SK-N-MC (cell line): Measurements from ENCODE around the gene SLC16A2.
A peak's percentile ranks its signal among the peaks of the same experiment; 100 is the strongest.

ENCODE experiments used
- DNase-seq: peaks from one replicate; pipeline ENCODE4 v3.0.0-alpha.2; 2011; ENCODE audit warnings: low read depth, low spot score
- H3K27ac ChIP-seq: fragments of 200-600 bp; sonication (generic); 2 replicates; pipeline ENCODE4 v1.5.1; 2016; ENCODE audit warnings: mixed run types
- H3K36me3 ChIP-seq: fragments of 200-600 bp; sonication (generic); 2 replicates; pipeline ENCODE4 v1.6.1; 2017; ENCODE audit warnings: antibody characterized with exemption, low read length, mixed read lengths; ENCODE audit not compliant: insufficient read depth
- H3K4me3 ChIP-seq: fragments of 200-600 bp; sonication (generic); 2 replicates; pipeline ENCODE4 v1.5.1; 2016
- H3K9ac ChIP-seq: fragments of 200-600 bp; sonication (generic); 2 replicates; pipeline ENCODE4 v1.8.0; 2017; ENCODE audit warnings: mixed run types, mixed read lengths; ENCODE audit not compliant: insufficient read length
- H3K9me3 ChIP-seq: fragments of 200-600 bp; sonication (generic); 2 replicates; pipeline ENCODE4 v1.6.1; 2017; ENCODE audit warnings: low read depth, mild to moderate bottlenecking, antibody characterized with exemption, low read length, moderate library complexity, mixed read lengths
- EZH2 ChIP-seq: fragments of 200-600 bp; sonication (generic); IDR thresholded peaks from one replicate; pipeline ENCODE4 v1.6.1; 2017; ENCODE audit warnings: antibody characterized with exemption
- FOXP2 ChIP-seq: optimal IDR thresholded peaks from 2 replicates; pipeline ENCODE3; 2011; ENCODE audit warnings: mild to moderate bottlenecking, moderate library complexity; ENCODE audit not compliant: insufficient read depth; ENCODE audit errors: extremely low read length, control extremely low read depth
- POLR2AphosphoS5 ChIP-seq: IDR thresholded peaks from 2 replicates; pipeline ENCODE4 v1.6.1; 2012; ENCODE audit warnings: mild to moderate bottlenecking, low read depth, low read length, borderline replicate concordance

Gene SLC16A2

DNA sequence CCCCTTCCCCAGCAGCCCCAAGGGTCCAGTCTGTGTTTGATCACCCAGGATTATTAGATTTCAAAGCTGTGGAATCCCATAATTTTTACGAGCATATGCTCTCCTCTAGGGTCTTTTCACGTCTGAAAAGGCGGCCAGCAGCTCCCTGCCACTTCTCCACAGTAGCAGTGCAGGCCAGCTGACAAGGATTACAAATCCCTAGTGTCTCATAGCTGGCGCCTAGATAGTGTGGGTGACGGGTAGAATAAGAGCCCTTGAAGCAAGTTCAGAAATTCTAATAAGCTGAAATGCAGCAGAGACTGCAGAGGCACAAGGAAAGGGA is 113.8 kb downstream of the SLC16A2 start:
- H3K36me3 ChIP-seq: no peaks in the 10 kb centered on the region
- H3K4me3 ChIP-seq: peak overlapping the region; percentile 68
- H3K9me3 ChIP-seq: no peaks in the 10 kb centered on the region
- TF ChIP-seq POLR2AphosphoS5 (no peak), FOXP2 (no peak), EZH2 (no peak)
- DNase-seq: no peak
- peak overlapping the region; percentile 75 for H3K27ac ChIP-seq
- no peak overlapping the region for H3K9ac ChIP-seq

DNA sequence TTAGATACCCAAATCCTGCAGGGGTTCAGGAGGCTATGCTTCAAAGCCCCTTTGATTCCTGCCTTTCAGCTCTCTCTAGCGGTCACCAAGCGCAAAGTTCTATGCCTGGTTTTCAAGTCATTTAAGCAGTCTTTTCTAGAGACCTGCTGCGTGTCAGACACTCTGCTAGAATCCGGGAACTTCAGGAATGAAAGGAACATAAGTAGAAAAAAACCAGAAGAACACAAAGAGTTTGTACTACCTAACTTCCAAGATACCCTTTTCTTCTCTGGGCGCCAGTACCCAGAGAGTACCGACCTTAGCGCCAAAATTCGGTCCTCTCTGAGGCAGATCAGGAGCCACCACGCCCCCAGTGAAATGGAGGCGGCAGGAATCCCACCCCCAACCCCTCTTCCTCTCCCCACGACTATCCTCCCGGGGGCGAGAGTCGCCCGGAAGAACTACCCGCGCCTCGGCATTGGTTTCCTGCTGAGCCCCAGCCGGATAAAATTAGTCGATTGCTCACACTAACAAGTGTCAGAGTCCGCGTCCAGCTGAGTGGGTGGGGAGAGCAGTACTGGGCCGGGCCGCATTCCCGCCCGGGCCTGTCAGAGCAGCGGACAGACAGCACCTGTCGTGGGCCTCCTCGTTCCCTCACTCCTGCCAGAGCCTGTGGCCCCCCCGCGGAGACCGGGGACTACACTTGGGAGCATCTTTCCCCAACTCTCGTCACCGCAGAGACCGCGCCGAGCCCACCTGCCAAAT is 114.3 kb downstream of the SLC16A2 start:
- Histone ChIP-seq H3K9ac (no peak overlapping the region), H3K4me3 (peak overlapping the region; percentile 68), H3K27ac (peak overlapping the region; percentile 75), H3K9me3 (no peaks in the 10 kb centered on the region), H3K36me3 (no peaks in the 10 kb centered on the region)
- TF ChIP-seq FOXP2 (no peak), EZH2 (no peak), POLR2AphosphoS5 (no peak)
- no peak for DNase-seq

DNA sequence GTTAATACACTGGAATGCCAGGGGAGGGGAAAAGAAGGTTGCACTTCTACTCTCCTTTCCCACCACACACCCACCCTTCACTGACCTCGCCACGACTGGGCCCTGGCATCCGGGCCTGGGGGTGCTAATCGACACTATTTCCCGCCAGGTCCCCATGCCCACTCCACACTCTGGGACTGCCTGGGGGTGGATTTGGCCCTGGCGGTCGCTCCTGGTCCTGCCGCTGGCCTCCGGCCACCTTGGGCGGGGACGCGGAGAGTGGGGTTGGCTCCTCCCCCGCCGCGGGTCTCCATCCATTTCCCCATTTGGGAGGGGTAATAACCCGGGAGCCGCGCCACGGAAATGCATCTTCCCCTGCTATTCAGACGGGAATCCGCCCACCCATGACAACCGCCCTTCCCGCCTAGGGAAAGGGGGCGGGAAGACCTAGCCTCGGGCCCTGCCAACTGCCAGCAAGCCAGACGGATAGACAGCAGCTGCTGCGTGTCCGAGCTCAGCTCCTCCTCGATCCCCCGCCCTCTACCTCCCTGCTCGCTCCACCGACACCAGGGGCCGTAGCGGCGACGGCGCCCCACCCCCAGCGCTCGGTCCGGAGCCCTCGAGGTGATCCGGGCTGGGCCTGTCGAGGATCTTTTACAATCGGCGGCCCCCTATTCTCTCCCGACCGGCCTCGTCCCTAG is 115.0 kb downstream of the SLC16A2 start:
- TF ChIP-seq FOXP2 (no peak), POLR2AphosphoS5 (no peak), EZH2 (no peak)
- DNase-seq: no peak
- no peaks in the 10 kb centered on the region for H3K9me3 ChIP-seq
- no peak overlapping the region for H3K9ac ChIP-seq
- H3K27ac ChIP-seq: no peak overlapping the region; the same call in 1 of the 2 replicates
- H3K36me3 ChIP-seq: no peaks in the 10 kb centered on the region
- peak overlapping the region; percentile 68 for H3K4me3 ChIP-seq

DNA sequence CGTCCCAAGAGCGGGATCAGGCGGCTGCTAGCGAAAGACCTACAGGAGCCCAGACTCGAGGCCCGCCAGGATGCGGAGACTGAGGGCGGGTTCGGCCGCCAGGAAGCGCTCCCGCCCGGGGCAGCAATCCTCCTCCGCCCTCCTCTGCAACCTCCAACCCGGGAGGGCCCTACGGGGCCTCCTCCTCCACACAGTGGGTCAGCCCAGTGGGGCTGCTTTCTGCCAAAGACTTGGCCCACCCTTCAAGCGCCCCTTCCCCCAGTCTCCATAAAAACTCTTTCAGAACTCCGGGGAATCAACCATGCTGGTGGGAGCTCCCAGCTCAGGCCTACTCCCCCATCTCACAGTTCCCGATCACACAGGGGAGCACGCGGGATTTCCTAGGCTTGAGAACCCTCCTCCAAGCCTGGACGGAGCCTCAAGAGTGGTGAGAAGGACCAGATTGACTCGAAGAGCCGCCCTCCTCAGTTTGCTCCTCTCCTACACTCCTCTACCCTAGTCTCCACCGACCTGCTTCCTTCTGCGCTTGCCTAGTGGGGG is 115.6 kb downstream of the SLC16A2 start:
- no peak overlapping the region for H3K4me3 ChIP-seq
- TF ChIP-seq POLR2AphosphoS5: no peak
- TF ChIP-seq EZH2: no peak
- no peak for TF ChIP-seq FOXP2
- H3K9me3 ChIP-seq: no peaks in the 10 kb centered on the region
- no peaks in the 10 kb centered on the region for H3K36me3 ChIP-seq
- DNase-seq: no peak
- no peak overlapping the region for H3K9ac ChIP-seq
- no peak overlapping the region for H3K27ac ChIP-seq

DNA sequence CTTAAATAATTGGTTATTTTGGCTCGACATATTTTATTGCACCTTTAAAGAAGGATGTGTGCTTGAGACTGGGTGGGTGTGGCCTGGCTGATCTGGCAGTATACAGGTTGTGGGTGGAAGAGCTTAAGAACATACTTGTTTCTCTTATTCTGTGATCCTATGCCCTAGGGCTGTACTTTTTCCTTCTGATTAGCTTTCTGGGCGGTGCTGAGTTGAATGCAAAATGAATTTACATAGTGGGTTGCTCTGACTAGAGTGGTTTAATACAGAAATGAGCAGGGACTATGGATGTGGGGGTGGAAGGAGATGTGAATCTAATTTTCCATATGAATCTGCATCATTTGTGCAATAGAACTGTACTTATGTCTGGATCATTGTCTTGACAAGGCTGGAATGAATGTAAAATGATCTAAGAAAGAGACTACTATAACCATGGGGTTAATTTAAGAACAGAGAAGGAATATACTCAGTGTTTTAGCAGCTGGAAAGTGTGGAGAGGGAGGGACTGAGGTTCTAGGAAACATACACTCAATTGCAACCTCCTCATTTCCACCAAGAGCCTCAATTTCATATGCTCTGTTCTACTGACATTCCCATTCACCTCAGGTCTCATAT is 119.4 kb downstream of the SLC16A2 start:
- H3K9ac ChIP-seq: no peak overlapping the region
- H3K36me3 ChIP-seq: no peaks in the 10 kb centered on the region
- no peak for TF ChIP-seq POLR2AphosphoS5
- TF ChIP-seq FOXP2: no peak
- no peak overlapping the region; the same call in 1 of the 2 replicates for H3K27ac ChIP-seq
- no peaks in the 10 kb centered on the region for H3K9me3 ChIP-seq
- no peak for DNase-seq
- peak overlapping the region; percentile 13; the same call in 1 of the 2 replicates for H3K4me3 ChIP-seq

DNA sequence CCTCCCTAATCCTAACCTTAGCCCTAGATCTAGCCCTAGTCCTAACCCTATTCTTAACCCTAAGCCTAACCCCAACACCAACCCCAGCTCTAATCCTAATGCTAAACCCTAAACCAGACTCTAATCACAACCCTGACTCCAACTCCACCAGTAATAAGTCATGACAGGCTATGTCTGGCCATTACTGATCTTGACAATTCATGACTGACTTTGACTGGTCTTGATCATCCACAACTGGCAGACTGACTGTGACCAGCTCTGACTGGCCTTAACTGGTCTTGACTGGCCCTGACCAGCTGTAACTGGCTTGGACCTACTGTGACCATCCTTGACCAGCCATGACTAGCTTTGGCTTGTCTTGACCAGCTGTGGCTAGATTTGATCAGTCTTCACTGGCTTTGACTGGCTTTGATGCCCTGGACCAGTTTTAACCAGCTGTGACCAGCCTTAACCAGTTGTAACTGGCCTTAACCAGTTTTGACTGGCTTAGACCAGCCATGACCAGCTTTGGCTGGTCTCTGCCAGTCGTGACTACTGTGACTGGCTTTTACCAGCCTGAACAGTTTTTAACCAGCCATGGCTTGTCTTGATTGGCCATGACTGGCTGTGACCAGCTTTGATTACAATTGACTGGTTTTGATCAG is 124.7 kb downstream of the SLC16A2 start:
- no peaks in the 10 kb centered on the region for H3K36me3 ChIP-seq
- no peak overlapping the region for H3K4me3 ChIP-seq
- no peak overlapping the region for H3K9ac ChIP-seq
- H3K9me3 ChIP-seq: no peaks in the 10 kb centered on the region
- H3K27ac ChIP-seq: no peak overlapping the region
- DNase-seq: no peak
- TF ChIP-seq FOXP2: no peak
- no peak for TF ChIP-seq EZH2
- no peak for TF ChIP-seq POLR2AphosphoS5

DNA sequence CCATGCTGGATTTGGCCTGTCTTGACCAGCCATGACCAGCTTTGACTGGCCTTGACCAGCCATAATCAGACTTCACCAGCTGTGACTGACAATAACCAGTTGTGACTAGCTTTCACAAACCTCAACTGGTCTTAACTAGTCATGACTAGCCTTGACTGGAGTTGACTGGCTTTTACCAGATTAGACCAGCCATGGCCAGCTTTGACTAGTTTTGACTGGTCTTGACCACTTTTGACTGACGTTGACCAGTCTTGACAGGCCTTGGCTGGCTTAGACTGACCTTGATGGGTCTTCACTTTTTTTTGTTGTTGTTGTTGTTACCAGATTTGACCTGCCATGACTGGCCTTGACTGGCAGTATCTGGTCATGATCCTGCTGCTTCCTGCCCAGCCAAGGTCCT is 125.7 kb downstream of the SLC16A2 start:
- Histone ChIP-seq H3K27ac (no peak overlapping the region), H3K9ac (no peak overlapping the region), H3K36me3 (no peaks in the 10 kb centered on the region), H3K9me3 (no peaks in the 10 kb centered on the region), H3K4me3 (no peak overlapping the region)
- no peak for DNase-seq
- TF ChIP-seq POLR2AphosphoS5 (no peak), FOXP2 (no peak), EZH2 (no peak)

DNA sequence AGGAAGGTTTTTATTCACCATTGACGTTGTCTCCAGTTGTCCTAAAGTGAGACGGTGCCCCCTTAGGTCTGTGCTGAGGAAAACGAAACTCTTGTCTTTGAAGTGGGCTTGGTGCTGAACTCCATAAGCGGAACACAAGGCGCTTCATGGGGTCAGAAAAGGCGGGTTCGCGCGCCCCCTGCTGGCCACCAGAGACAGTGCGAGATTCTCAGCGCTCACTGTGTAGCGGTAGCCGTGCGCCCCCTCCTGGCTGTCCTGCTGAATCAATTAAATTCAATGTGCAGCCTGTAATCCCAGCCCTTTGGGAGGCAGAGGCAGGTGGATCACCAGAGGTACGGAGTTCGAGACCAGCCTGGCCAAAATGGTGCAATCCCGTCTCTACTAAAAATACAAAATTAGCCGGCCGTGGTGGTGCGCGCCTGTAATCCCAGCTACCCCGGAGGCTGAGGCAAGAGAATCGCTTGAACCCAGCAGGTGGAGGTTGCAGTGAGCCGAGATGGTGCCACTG is 129.1 kb downstream of the SLC16A2 start:
- H3K9ac ChIP-seq: no peak overlapping the region
- H3K4me3 ChIP-seq: peak overlapping the region; percentile 40; the same call in 1 of the 2 replicates
- no peak for TF ChIP-seq POLR2AphosphoS5
- TF ChIP-seq FOXP2: no peak
- no peak for TF ChIP-seq EZH2
- no peaks in the 10 kb centered on the region for H3K36me3 ChIP-seq
- no peak overlapping the region for H3K27ac ChIP-seq
- no peaks in the 10 kb centered on the region for H3K9me3 ChIP-seq
- peak; percentile 20 for DNase-seq
